K562 (cell line): Measurements from ENCODE around the gene DBNDD1. TPM values are rescaled to one million over a fixed set of nuclear protein-coding genes. Genes with fewer than 3 reads are reported as not detected.

Experiments used
- BRF1 ChIP-seq: IDR thresholded peaks from 3 replicates; pipeline ENCODE4 v1.6.1; 2011; ENCODE audit warnings: borderline replicate concordance, mild to moderate bottlenecking; ENCODE audit not compliant: insufficient read length; ENCODE audit errors: extremely low read depth
- DNMT1 ChIP-seq: fragments of 450-650 bp; IDR thresholded peaks from 2 replicates; pipeline ENCODE4 v1.6.1; 2016; ENCODE audit warnings: antibody characterized with exemption, mild to moderate bottlenecking
- ELF4 ChIP-seq: fragments of 450-650 bp; formaldehyde crosslinking; IDR thresholded peaks from 2 replicates; pipeline ENCODE4 v1.4.0; 2022; ENCODE audit warnings: missing genetic modification characterization
- KAT2B ChIP-seq: IDR thresholded peaks from one replicate; pipeline ENCODE4 v1.6.1; 2012; ENCODE audit warnings: low read depth, mild to moderate bottlenecking, control low read depth, inconsistent platforms, low read length, moderate library complexity
- RBM25 ChIP-seq: fragments of 200-400 bp; formaldehyde crosslinking; IDR thresholded peaks from 2 replicates; pipeline ENCODE4 v1.6.1; 2018; ENCODE audit warnings: low read length, low read depth, moderate library complexity; ENCODE audit not compliant: severe bottlenecking
- RERE ChIP-seq: sonication (generic); formaldehyde crosslinking; IDR thresholded peaks from 2 replicates; pipeline ENCODE4 v1.8.0; 2023; ENCODE audit warnings: missing genetic modification reagents, mild to moderate bottlenecking, borderline replicate concordance
- SETDB1 ChIP-seq: IDR thresholded peaks from one replicate; pipeline ENCODE4 v1.6.1; 2012; ENCODE audit warnings: low read length, control low read depth, inconsistent platforms
- ZBTB11 ChIP-seq, 3 experiments: fragments of 200-800 bp in 1 of 3; fragments of 250-450 bp in 1 of 3; fragments of 450-650 bp in 1 of 3; sonication (Bioruptor Pico) in 1 of 3; sonication (Bioruptor generic) in 1 of 3; formaldehyde crosslinking in 1 of 3; IDR thresholded peaks; 2 replicates each; pipeline versions ENCODE4 v1.6.1 to v1.8.0; 2016 to 2022; ENCODE audit warnings: mild to moderate bottlenecking in 2 of 3, missing genetic modification characterization in 2 of 3, missing compliant biosample characterization in 1 of 3, moderate library complexity in 1 of 3
- ZNF253 ChIP-seq: fragments of 250-450 bp; sonication (Bioruptor Pico); conservative IDR thresholded peaks from 2 replicates; pipeline ENCODE4 v1.6.1; 2021; ENCODE audit warnings: mild to moderate bottlenecking
- ZNF324 ChIP-seq: fragments of 250-450 bp; sonication (Bioruptor Pico); IDR thresholded peaks from 2 replicates; pipeline ENCODE4 v1.4.0; 2020; ENCODE audit warnings: mild to moderate bottlenecking
- ZNF444 ChIP-seq: fragments of 250-450 bp; sonication (Bioruptor Pico); IDR thresholded peaks from 2 replicates; pipeline ENCODE4 v1.4.0; 2020; ENCODE audit warnings: mild to moderate bottlenecking, moderate library complexity
- ZNF76 ChIP-seq: fragments of 250-450 bp; sonication (Bioruptor Pico); IDR thresholded peaks from 2 replicates; pipeline ENCODE4 v1.4.0; 2020; ENCODE audit warnings: mild to moderate bottlenecking, moderate library complexity, borderline replicate concordance
- polyA plus RNA-seq, 8 experiments: library from polyadenylated mRNA; depleted of rRNA in 4 of 8; stranded (reverse) in 5 of 8; unstranded in 3 of 8; fragments of >200 nt; fragmentation: Nextera tagmentation in 2 of 8; fragmentation: Illumina TruSeq in 1 of 8; extraction: Ambion mirVana in 2 of 8; extraction: Trizol in 1 of 8; gene quantifications; 2 replicates each; pipeline versions ENCODE4 v1.2.1 to v1.2.3, GENCODE V29; 2011 to 2014; ENCODE audit warnings: inconsistent platforms in 1 of 8, missing spikeins in 1 of 8
- total RNA-seq, 7 experiments: library from RNA; depleted of rRNA in 6 of 7; stranded (reverse); fragments of >200 nt in 6 of 7; fragmentation: Illumina TruSeq in 2 of 7; extraction: Trizol in 2 of 7; gene quantifications; 2 replicates each; pipeline versions ENCODE4 v1.2.1 to v1.2.3, GENCODE V29; 2011 to 2021; ENCODE audit warnings: low replicate concordance in 1 of 7

Gene DBNDD1
- total and polyA plus RNA-seq, 9 of the 15 experiments (the other 6 are each of a cell fraction or from before 2014, with no cell fraction given), result 0.55 to 13.0 (median 5.8) TPM

- no peak for TF ChIP-seq RERE
- TF ChIP-seq ZNF444 (CRISPR knock-in tag), result no peak
- no peak for TF ChIP-seq ZNF76 (CRISPR knock-in tag)
- TF ChIP-seq BRF1, result no peak
- TF ChIP-seq DNMT1, result no peak
- no peak for TF ChIP-seq ZBTB11 (CRISPR knock-in tag; IDR thresholded peaks at IDR 0.05)
- TF ChIP-seq ZNF253 (CRISPR knock-in tag), result no peak
- no peak for TF ChIP-seq SETDB1
- no peak for TF ChIP-seq ELF4 (CRISPR knock-in tag)
- no peak for TF ChIP-seq KAT2B
- no peak for TF ChIP-seq RBM25
- no peak for TF ChIP-seq ZNF324 (CRISPR knock-in tag)
Measured at GRCh38 chr16:89996178-89996489, 23.1 kb downstream of the DBNDD1 start (continued).
